ENCODE data around the gene MOB1A.

DNA sequence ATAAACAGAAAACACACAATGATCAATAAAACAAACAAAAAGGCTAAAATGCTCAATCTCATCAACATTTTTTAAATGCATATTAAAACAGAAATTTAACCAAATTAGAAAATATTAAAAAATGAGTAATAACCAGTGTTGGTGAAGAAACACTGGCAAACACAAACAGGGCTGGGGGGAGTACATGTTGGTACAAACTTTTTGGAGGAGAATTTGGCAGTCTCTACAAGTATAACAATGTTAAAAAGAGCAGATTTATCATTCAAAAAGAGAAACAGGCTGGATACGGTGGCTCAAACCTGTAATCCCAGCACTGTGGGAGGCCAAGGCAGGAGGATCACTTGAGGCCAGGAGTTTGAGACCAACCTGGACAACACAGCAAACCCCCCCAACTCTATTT, 13.9 kb downstream of the MOB1A start:
- TF ChIP-seq, protein P1, sequence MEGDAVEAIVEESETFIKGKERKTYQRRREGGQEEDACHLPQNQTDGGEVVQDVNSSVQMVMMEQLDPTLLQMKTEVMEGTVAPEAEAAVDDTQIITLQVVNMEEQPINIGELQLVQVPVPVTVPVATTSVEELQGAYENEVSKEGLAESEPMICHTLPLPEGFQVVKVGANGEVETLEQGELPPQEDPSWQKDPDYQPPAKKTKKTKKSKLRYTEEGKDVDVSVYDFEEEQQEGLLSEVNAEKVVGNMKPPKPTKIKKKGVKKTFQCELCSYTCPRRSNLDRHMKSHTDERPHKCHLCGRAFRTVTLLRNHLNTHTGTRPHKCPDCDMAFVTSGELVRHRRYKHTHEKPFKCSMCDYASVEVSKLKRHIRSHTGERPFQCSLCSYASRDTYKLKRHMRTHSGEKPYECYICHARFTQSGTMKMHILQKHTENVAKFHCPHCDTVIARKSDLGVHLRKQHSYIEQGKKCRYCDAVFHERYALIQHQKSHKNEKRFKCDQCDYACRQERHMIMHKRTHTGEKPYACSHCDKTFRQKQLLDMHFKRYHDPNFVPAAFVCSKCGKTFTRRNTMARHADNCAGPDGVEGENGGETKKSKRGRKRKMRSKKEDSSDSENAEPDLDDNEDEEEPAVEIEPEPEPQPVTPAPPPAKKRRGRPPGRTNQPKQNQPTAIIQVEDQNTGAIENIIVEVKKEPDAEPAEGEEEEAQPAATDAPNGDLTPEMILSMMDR (optimal IDR thresholded peaks at IDR 0.05 in 1 of 3, IDR thresholded peaks at IDR 0.05 in 1 of 3, conservative IDR thresholded peaks at IDR 0.05 in 1 of 3; ENCODE audit: extremely low read depth in 1 of 3, insufficient read depth in 2 of 3, low read length in 3 of 3) = no peak
- TF ChIP-seq EZH2 (IDR thresholded peaks at IDR 0.05; ENCODE audit: low read length) = no peak

Data from keratinocyte (primary cell).